HFFc6 (cell line): ENCODE results near the gene RBM28. TPM values are rescaled to one million over a fixed set of nuclear protein-coding genes. Genes with fewer than 3 reads are reported as not detected.

Source experiments
- DNase-seq: peaks from one replicate; pipeline ENCODE4 v3.0.0-alpha.2; 2018
- H3K27ac Mint-ChIP-seq: 2 replicates; pipeline ENCODE4 v1.8.0; 2020; ENCODE audit warnings: mild to moderate bottlenecking, mixed read lengths
- H3K27me3 Mint-ChIP-seq: 2 replicates; pipeline ENCODE4 v1.8.0; 2021; ENCODE audit warnings: mild to moderate bottlenecking, moderate library complexity, mixed read lengths; ENCODE audit not compliant: insufficient read depth
- H3K36me3 Mint-ChIP-seq: 2 replicates; pipeline ENCODE4 v1.8.0; 2021; ENCODE audit warnings: low read depth, mixed read lengths
- H3K4me1 Mint-ChIP-seq: 2 replicates; pipeline ENCODE4 v1.8.0; 2020; ENCODE audit warnings: low read depth, mixed read lengths
- H3K4me3 Mint-ChIP-seq: 2 replicates; pipeline ENCODE4 v1.8.0; 2020; ENCODE audit warnings: mild to moderate bottlenecking, moderate library complexity, mixed read lengths
- H3K9me3 Mint-ChIP-seq: 2 replicates; pipeline ENCODE4 v1.8.0; 2020; ENCODE audit warnings: mild to moderate bottlenecking, mixed read lengths
- CTCF ChIP-seq: fragments of 200-600 bp; sonication (generic); IDR thresholded peaks from 2 replicates; pipeline ENCODE4 v1.5.0; 2021; ENCODE audit warnings: antibody characterized with exemption, mild to moderate bottlenecking
- total RNA-seq, 6 experiments: library from RNA; stranded (reverse); fragmentation: NEBNext Ultra II Directional; extraction: Animal tissue kit (Norgen Biotek cat#: 25700); gene quantifications; 2 replicates in 1 of 6; 3 replicates in 5 of 6; pipeline ENCODE4 v1.2.3, GENCODE V29; 2021

The RBM28 gene
- total RNA-seq, 6 experiments from 2014 or later: 36.1 to 44.4 (median 37.8) TPM

DNA sequence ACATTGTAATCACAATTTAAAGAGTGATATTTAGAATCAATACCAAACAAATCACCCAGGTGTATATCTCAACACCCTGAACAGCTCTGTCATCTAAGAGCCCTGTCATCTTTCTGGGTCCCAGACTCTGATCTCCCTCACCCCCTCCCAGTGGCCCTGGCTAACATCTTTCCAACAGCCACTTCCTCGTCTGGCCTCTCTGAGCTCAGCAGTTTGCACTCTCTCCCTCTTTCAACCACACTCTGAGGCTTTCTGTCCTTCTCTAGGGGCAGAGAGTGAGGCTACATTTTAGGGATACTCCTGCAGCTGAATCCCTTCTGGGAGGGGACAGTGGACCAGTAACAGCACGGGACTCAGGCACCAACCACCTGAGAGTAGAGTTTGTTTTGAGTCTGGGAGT lies 34.9 kb upstream of the RBM28 start:
- no peak overlapping the region for H3K27ac Mint-ChIP-seq
- no peak for DNase-seq
- H3K4me1 Mint-ChIP-seq: no peaks in the 10 kb centered on the region
- no peaks in the 10 kb centered on the region for H3K36me3 Mint-ChIP-seq
- peaks cover 37% of the 10 kb centered on the region for H3K27me3 Mint-ChIP-seq
- TF ChIP-seq CTCF: no peak
- no peak overlapping the region for H3K4me3 Mint-ChIP-seq
- H3K9me3 Mint-ChIP-seq: peaks cover 4% of the 10 kb centered on the region; the same call in 1 of the 2 replicates

DNA sequence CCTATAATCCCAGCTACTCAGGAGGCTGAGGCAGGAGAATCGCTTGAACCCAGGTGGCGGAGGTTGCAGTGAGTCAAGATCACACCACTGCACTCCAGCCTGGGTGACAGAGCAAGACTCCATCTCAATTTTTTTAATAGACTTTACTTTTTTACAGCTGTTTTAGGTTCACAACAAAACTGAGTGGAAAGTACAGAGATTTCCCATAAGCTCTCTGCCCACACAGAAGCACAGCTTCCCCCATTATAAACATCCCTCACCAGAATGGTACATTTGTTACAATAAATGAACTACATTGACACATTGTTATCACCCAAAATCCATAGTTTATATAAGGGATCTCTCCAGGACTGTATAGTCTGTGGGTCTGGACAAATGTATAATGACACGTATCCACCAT lies 32.4 kb upstream of the RBM28 start:
- peaks cover 4% of the 10 kb centered on the region; the same call in 1 of the 2 replicates for H3K9me3 Mint-ChIP-seq
- no peaks in the 10 kb centered on the region for H3K4me1 Mint-ChIP-seq
- no peaks in the 10 kb centered on the region for H3K36me3 Mint-ChIP-seq
- H3K27ac Mint-ChIP-seq: no peak overlapping the region
- no peak for DNase-seq
- no peak overlapping the region for H3K4me3 Mint-ChIP-seq
- H3K27me3 Mint-ChIP-seq: peaks cover 36% of the 10 kb centered on the region
- no peak for TF ChIP-seq CTCF

DNA sequence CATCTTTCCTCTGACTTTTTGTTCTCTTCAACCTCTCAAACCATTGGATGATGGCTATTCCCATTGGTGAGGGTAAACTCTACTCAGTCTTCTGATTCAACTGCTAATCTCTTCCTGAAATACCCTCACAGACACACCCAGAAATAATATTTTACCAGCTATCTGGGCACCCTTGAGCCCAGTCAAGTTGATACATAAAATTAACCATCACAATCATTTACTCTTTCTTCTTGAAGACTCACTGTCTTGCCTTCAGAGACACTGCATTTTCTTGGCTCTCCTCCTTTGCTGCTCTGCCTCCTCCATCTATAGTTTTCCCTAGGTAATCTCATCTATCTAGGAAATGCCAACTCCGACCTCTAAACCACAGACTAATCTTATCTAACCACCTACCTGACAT lies 30.3 kb upstream of the RBM28 start:
- no peak overlapping the region for H3K27ac Mint-ChIP-seq
- H3K9me3 Mint-ChIP-seq: peaks cover 4% of the 10 kb centered on the region; the same call in 1 of the 2 replicates
- TF ChIP-seq CTCF: no peak
- no peak for DNase-seq
- no peaks in the 10 kb centered on the region for H3K36me3 Mint-ChIP-seq
- H3K4me3 Mint-ChIP-seq: no peak overlapping the region
- H3K27me3 Mint-ChIP-seq: peaks cover 50% of the 10 kb centered on the region
- no peaks in the 10 kb centered on the region for H3K4me1 Mint-ChIP-seq

- Mint-ChIP-seq H3K36me3 (no peaks in the 10 kb centered on the region), H3K4me3 (no peak overlapping the region), H3K4me1 (no peaks in the 10 kb centered on the region), H3K27ac (no peak overlapping the region), H3K27me3 (peaks cover 49% of the 10 kb centered on the region), H3K9me3 (peaks cover 4% of the 10 kb centered on the region; the same call in 1 of the 2 replicates)
- no peak for TF ChIP-seq CTCF
- DNase-seq: no peak
Observed at GRCh38 chr7:128373606-128374005, 29.9 kb upstream of the RBM28 start.

DNA sequence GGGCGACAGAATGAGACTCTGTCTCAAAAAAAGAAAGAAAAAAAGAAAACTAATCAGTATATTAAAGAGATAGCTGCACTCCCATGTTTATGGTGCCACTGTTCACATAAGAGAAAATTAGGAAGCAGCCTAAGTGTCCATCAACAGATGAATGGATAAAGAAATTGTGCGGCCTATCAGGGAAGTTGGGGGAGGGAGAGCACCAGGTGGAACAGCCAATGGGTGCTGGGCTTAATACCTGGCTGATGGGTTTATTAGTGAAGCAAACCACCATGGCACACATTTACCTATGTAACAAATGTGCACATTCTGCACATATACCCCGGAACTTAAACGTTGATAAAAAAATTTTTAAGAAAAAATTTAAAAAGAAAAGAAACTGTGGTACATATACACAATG lies 26.8 kb upstream of the RBM28 start:
- H3K27ac Mint-ChIP-seq: no peak overlapping the region
- no peak for TF ChIP-seq CTCF
- DNase-seq: no peak
- peaks cover 4% of the 10 kb centered on the region; the same call in 1 of the 2 replicates for H3K9me3 Mint-ChIP-seq
- H3K4me1 Mint-ChIP-seq: no peaks in the 10 kb centered on the region
- peaks cover 44% of the 10 kb centered on the region for H3K27me3 Mint-ChIP-seq
- no peak overlapping the region for H3K4me3 Mint-ChIP-seq
- H3K36me3 Mint-ChIP-seq: no peaks in the 10 kb centered on the region

DNA sequence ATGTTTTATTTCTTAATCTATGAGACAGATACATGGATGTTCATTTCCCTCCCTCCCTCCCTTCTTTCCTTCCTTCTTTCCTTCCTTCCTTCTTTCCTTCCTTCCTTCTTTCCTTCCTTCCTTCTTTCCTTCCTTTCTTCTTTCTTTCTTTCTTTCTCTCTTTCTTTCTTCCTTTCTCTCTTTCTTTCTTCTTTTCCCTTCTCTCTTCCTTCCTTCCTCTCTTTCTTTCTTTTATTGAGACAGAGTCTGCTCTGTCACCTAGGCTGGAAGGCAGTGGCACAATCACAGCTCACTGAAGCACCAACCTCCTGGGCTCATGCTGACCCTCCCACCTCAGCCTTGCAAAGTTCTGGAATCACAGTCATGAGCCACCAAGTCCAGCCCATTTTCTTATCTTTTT lies 23.3 kb upstream of the RBM28 start:
- Mint-ChIP-seq H3K4me3 (no peak overlapping the region), H3K27me3 (peaks cover 54% of the 10 kb centered on the region), H3K4me1 (peaks cover 15% of the 10 kb centered on the region), H3K36me3 (no peaks in the 10 kb centered on the region), H3K27ac (no peak overlapping the region), H3K9me3 (no peaks in the 10 kb centered on the region)
- no peak for DNase-seq
- no peak for TF ChIP-seq CTCF
